K562 (cell line): ENCODE data around the gene SNX15. TPM values are rescaled to one million over a fixed set of nuclear protein-coding genes. Genes with fewer than 3 reads are reported as not detected.

ENCODE experiments used
- CHAMP1 ChIP-seq: fragments of 450-650 bp; IDR thresholded peaks from 2 replicates; pipeline ENCODE4 v1.6.1; 2016; ENCODE audit warnings: mild to moderate bottlenecking
- E2F8 ChIP-seq: fragments of 450-650 bp; IDR thresholded peaks from 2 replicates; pipeline ENCODE4 v1.7.1; 2018; ENCODE audit warnings: mild to moderate bottlenecking, low read depth; ENCODE audit not compliant: partially characterized antibody
- ETV6 ChIP-seq, 3 experiments: fragments of 150-350 bp in 1 of 3; sonication (generic) in 1 of 3; formaldehyde crosslinking in 1 of 3; IDR thresholded peaks; 2 replicates each; pipeline versions ENCODE4 v1.6.1 to v1.8.0; 2014 to 2022; ENCODE audit warnings: borderline replicate concordance in 2 of 3, low read depth in 2 of 3, antibody characterized with exemption in 1 of 3, low read length in 1 of 3, mild to moderate bottlenecking in 1 of 3, missing genetic modification reagents in 1 of 3
- HDAC8 ChIP-seq: fragments of 450-650 bp; IDR thresholded peaks from 2 replicates; pipeline ENCODE4 v1.6.1; 2016; ENCODE audit warnings: mild to moderate bottlenecking, missing genetic modification characterization, moderate library complexity, missing compliant biosample characterization
- MTF1 ChIP-seq: fragments of 250-450 bp; sonication (Bioruptor Pico); IDR thresholded peaks from 2 replicates; pipeline ENCODE4 v1.9.0; 2021; ENCODE audit warnings: moderate library complexity, mild to moderate bottlenecking, inconsistent platforms, borderline replicate concordance
- PRPF4 ChIP-seq: fragments of 200-400 bp; formaldehyde crosslinking; IDR thresholded peaks from one replicate; pipeline ENCODE4 v1.6.1; 2017; ENCODE audit warnings: low read length, low read depth, mild to moderate bottlenecking; ENCODE audit not compliant: insufficient read depth, poor library complexity, severe bottlenecking
- SAFB ChIP-seq: fragments of 200-400 bp; formaldehyde crosslinking; IDR thresholded peaks from 2 replicates; pipeline ENCODE4 v1.6.1; 2017; ENCODE audit warnings: low read depth, low read length, borderline replicate concordance
- SP2 ChIP-seq: IDR thresholded peaks from 2 replicates; pipeline ENCODE4 v1.6.1; 2011; ENCODE audit warnings: mild to moderate bottlenecking, low read depth, low read length, moderate library complexity; ENCODE audit not compliant: poor library complexity, severe bottlenecking; ENCODE audit errors: extremely low read depth
- TGIF2 ChIP-seq: sonication (generic); formaldehyde crosslinking; IDR thresholded peaks from 2 replicates; pipeline ENCODE4 v1.8.1; 2022; ENCODE audit warnings: mild to moderate bottlenecking, missing genetic modification reagents, moderate library complexity
- ZBTB49 ChIP-seq: sonication (generic); formaldehyde crosslinking; IDR thresholded peaks from 2 replicates; pipeline ENCODE4 v1.8.0; 2022; ENCODE audit warnings: missing genetic modification reagents, mild to moderate bottlenecking, borderline replicate concordance
- ZNF24 ChIP-seq: fragments of 450-650 bp; IDR thresholded peaks from 2 replicates; pipeline ENCODE4 v1.6.1; 2016
- ZNF512 ChIP-seq: IDR thresholded peaks from 2 replicates; pipeline ENCODE4 v1.6.1; 2016; ENCODE audit warnings: missing genetic modification characterization, missing compliant biosample characterization
- ZNF695 ChIP-seq: fragments of 450-650 bp; formaldehyde crosslinking; IDR thresholded peaks from 2 replicates; pipeline ENCODE4 v1.4.0; 2020; ENCODE audit warnings: mild to moderate bottlenecking, moderate library complexity
- ZSCAN29 ChIP-seq: fragments of 450-650 bp; IDR thresholded peaks from 2 replicates; pipeline ENCODE4 v1.6.1; 2017
- polyA plus RNA-seq, 8 experiments: library from polyadenylated mRNA; depleted of rRNA in 4 of 8; stranded (reverse) in 5 of 8; unstranded in 3 of 8; fragments of >200 nt; fragmentation: Nextera tagmentation in 2 of 8; fragmentation: Illumina TruSeq in 1 of 8; extraction: Ambion mirVana in 2 of 8; extraction: Trizol in 1 of 8; gene quantifications; 2 replicates each; pipeline versions ENCODE4 v1.2.1 to v1.2.3, GENCODE V29; 2011 to 2014; ENCODE audit warnings: inconsistent platforms in 1 of 8, missing spikeins in 1 of 8
- total RNA-seq, 7 experiments: library from RNA; depleted of rRNA in 6 of 7; stranded (reverse); fragments of >200 nt in 6 of 7; fragmentation: Illumina TruSeq in 2 of 7; extraction: Trizol in 2 of 7; gene quantifications; 2 replicates each; pipeline versions ENCODE4 v1.2.1 to v1.2.3, GENCODE V29; 2011 to 2021; ENCODE audit warnings: low replicate concordance in 1 of 7
- TF ChIP-seq, protein P1 (sequence below): fragments of 250-450 bp; sonication (Bioruptor Pico); IDR thresholded peaks from 2 replicates; pipeline ENCODE4 v1.4.0; 2020

SNX15 gene
- total and polyA plus RNA-seq, 9 of the 15 experiments (the other 6 are each of a cell fraction or from before 2014, with no cell fraction given) = 1.8 to 27.8 (median 15.2) TPM

- TF ChIP-seq, protein P1, sequence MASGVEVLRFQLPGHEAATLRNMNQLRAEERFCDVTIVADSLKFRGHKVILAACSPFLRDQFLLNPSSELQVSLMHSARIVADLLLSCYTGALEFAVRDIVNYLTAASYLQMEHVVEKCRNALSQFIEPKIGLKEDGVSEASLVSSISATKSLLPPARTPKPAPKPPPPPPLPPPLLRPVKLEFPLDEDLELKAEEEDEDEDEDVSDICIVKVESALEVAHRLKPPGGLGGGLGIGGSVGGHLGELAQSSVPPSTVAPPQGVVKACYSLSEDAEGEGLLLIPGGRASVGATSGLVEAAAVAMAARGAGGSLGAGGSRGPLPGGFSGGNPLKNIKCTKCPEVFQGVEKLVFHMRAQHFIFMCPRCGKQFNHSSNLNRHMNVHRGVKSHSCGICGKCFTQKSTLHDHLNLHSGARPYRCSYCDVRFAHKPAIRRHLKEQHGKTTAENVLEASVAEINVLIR (CRISPR knock-in tag) = no peak
- TF ChIP-seq ZNF24 = no peak
- no peak; the same call in 1 of the 2 replicates for TF ChIP-seq TGIF2 (CRISPR knock-in tag)
- peak in 1 of 2 experiments; percentile 81; a peak in 1 of 4 replicates for TF ChIP-seq ETV6 (IDR thresholded peaks at IDR 0.05; ENCODE audit: borderline replicate concordance in 1 of 2, low read depth in 2 of 2, low read length in 1 of 2)
- no peak for TF ChIP-seq ETV6 (CRISPR knock-in tag; IDR thresholded peaks at IDR 0.05; ENCODE audit: borderline replicate concordance)
- no peak for TF ChIP-seq HDAC8 (tag)
- TF ChIP-seq E2F8 = peak; percentile 53
- no peak for TF ChIP-seq CHAMP1
- no peak for TF ChIP-seq ZNF695
- TF ChIP-seq SAFB = no peak
- no peak for TF ChIP-seq ZNF512 (tag)
- no peak for TF ChIP-seq ZSCAN29
- no peak for TF ChIP-seq PRPF4
- TF ChIP-seq ZBTB49 = no peak
- no peak for TF ChIP-seq SP2
- no peak for TF ChIP-seq MTF1 (CRISPR knock-in tag)
These were observed at the start of gene SNX15 (continued) for GRCh38 chr11:65027213-65028067.
